Measurements from ENCODE around the gene ASB13.

The ASB13 gene

GRCh38 chr10:5606864-5607263 is 59.5 kb downstream of the ASB13 start:
- no peak for TF ChIP-seq GATA2 (IDR thresholded peaks at IDR 0.05; ENCODE audit: low read depth, low read length)

GRCh38 chr10:5606321-5606720 is 60.1 kb downstream of the ASB13 start:
- TF ChIP-seq GATA3 (IDR thresholded peaks at IDR 0.05; ENCODE audit: low read depth, low read length) (no peak), GATA2 (IDR thresholded peaks at IDR 0.05; ENCODE audit: low read depth, low read length) (no peak)

- no peak for TF ChIP-seq GATA3 (IDR thresholded peaks at IDR 0.05; ENCODE audit: low read depth, low read length)
- TF ChIP-seq GATA2 (IDR thresholded peaks at IDR 0.05; ENCODE audit: low read depth, low read length), result no peak
Measured at GRCh38 chr10:5604961-5605360, 61.4 kb downstream of the ASB13 start.

DNA sequence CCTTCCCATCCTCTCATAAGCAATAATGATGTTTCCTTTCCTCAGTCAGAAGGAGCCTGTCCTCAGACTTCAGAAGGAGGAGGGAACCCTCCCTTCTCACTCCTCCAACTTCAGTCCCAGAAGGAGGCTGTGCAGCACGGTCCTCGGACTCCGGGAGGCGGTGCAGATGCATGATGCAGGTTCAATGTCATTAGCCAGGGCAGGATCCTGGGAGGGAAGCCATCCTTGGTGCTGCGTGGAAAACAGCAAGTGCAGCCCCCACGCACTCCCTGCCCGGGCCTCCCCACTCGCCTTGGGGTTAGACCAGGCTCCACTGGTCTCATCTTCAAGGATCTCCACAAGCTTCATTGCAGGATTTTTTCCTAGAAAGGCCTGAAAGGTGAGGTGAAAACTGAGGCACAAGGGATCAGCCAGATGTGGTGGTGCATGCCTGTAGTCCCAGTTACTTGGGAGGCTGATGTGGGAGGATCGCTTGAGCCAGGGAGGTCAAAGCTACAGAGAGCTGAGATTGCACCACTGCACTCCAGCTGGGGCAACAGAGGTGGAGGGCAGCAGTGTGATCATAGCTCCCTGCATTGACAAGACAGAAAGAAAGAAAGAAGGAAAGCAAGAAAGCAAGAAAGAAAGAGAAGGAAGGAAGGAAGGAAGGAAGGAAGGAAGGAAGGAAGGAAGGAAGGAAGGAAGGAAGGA is 62.0 kb downstream of the ASB13 start:
- TF ChIP-seq GATA3 (IDR thresholded peaks at IDR 0.05; ENCODE audit: low read depth, low read length), result no peak
- TF ChIP-seq GATA2 (IDR thresholded peaks at IDR 0.05; ENCODE audit: low read depth, low read length), result no peak

DNA sequence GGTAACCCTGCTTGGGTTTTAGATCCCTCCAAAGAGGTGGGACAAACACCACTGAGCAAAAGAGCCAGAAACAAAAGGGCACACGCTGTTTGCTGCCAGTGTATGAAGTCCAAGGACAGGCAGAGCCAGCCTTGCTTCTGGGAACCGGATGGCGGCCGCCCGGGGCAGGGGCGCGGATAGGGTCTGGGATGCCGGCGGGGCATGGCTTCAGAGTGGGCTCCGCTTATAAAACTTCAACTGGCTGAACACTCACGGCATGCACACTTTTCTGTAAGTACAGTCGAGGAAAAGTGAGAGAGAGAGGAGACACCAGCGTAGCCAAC is 62.6 kb downstream of the ASB13 start:
- TF ChIP-seq GATA2 (IDR thresholded peaks at IDR 0.05; ENCODE audit: low read depth, low read length), result no peak
- no peak for TF ChIP-seq GATA3 (IDR thresholded peaks at IDR 0.05; ENCODE audit: low read depth, low read length)

DNA sequence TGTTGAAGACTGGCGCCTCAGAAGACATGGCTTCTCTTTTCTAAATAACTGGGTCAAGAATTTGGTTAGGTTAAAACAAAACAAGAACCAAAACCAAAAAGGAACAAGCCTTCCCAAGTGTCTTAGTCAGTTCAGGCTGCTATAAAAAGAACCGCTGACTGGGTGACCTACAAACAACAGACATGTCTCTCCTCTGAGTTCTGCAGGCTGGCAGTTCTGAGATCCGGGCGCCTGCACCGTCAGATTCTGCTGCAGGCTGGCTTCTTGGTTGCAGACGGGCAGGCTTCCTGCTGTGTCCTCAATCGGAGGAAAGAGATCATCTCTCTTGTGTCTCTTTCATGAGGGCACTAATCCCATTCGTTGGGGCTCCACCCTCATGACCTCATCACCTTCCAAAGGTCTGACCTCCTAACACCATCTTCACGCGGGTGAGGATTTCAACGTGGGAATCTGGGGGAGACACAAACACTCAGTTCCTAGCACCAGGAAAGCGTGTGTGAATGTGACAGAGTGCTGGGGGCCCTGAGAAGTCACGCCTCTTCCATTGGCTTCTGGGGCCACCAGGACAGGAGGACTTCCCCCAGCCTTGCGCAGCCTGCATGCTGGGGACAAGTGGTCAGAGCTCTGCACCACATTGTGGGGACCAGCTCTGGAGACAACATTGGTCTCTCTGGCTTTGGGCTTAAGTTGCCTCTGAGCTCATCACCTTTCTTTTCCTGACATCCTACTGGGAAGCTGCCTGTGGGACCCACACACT is 63.1 kb downstream of the ASB13 start:
- TF ChIP-seq GATA3 (IDR thresholded peaks at IDR 0.05; ENCODE audit: low read depth, low read length), result no peak
- no peak for TF ChIP-seq GATA2 (IDR thresholded peaks at IDR 0.05; ENCODE audit: low read depth, low read length)

DNA sequence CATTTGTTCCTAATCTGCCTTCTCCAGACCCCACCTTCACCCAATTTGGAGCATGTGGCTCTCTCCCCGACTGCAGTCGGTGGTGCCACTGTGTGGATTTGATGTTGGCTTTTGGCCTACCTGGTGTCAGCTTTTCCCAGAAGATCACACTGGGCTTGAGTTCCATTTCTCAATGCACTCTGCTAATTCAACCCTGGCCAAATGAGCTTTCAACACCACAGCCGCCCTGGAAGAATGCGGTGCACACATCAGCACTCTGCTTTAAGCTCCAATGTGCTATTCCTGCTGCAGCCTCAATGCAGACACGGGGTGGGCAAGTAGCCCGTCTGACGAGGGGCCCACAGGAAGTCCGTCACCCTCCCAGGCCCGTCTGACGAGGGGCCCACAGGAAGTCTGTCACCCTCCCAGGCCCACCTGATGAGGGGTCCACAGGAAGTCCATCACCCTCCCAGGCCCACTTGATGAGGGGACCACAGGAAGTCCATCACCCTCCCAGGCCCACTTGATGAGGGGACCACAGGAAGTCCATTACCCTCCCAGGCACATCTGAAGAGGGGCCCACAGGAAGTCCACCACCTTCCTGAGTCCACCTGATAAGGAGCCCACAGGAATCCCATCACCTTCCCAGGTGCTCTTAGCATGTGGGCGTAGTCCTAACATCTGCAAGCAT is 64.4 kb downstream of the ASB13 start:
- no peak for TF ChIP-seq GATA3 (IDR thresholded peaks at IDR 0.05; ENCODE audit: low read depth, low read length)
- TF ChIP-seq GATA2 (IDR thresholded peaks at IDR 0.05; ENCODE audit: low read depth, low read length), result no peak

- TF ChIP-seq GATA3 (IDR thresholded peaks at IDR 0.05; ENCODE audit: low read depth, low read length) (no peak), GATA2 (IDR thresholded peaks at IDR 0.05; ENCODE audit: low read depth, low read length) (no peak)
Measured at GRCh38 chr10:5600908-5601307, 65.5 kb downstream of the ASB13 start.

DNA sequence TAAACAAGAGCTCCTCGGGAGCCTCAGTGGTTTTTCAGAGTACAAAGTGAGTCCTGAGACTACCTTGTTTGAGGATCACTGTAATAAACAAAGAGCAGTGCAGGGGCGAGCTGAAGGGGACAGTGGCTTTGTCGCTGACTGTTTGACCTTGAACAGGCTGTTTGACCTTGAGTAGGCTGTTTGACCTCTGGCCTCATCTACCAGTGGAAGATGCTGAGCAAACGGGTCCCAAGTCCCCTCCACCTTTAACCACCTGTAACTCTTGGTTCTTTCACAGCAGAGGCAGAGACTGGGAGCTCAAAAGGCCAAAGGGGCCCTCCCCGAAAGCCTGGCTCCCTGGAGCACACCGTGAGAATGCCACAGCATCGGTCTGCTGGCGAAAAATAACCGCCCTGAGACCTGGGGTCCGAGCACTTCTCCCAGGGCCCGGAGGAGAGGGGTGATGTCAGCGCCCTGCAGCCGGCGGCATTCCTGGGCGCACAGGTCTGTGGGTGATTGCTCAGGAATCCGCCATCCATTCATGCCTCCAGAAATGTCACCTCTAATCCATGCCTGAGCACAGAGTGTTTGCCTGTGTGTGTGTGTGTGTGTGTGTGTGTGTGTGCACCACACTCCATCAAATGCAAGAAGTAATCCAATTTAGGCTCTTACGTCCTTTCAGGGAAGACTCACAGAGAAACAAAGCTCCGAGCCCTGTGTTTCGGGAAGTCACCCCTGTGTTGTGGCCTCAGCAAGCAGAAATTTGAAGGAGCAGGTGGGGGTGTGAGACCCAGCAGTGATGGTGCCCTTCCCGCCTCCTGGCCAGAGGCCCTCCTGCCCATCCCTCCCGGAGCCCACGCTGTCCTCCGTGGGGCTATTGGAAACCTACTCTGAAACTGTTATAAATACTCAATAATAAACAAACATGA is 66.5 kb downstream of the ASB13 start:
- TF ChIP-seq GATA2 (IDR thresholded peaks at IDR 0.05; ENCODE audit: low read depth, low read length) (no peak), GATA3 (IDR thresholded peaks at IDR 0.05; ENCODE audit: low read depth, low read length) (no peak)

- no peak for TF ChIP-seq GATA2 (IDR thresholded peaks at IDR 0.05; ENCODE audit: low read depth, low read length)
- no peak for TF ChIP-seq GATA3 (IDR thresholded peaks at IDR 0.05; ENCODE audit: low read depth, low read length)
Measured at GRCh38 chr10:5598085-5598690, 68.2 kb downstream of the ASB13 start.

DNA sequence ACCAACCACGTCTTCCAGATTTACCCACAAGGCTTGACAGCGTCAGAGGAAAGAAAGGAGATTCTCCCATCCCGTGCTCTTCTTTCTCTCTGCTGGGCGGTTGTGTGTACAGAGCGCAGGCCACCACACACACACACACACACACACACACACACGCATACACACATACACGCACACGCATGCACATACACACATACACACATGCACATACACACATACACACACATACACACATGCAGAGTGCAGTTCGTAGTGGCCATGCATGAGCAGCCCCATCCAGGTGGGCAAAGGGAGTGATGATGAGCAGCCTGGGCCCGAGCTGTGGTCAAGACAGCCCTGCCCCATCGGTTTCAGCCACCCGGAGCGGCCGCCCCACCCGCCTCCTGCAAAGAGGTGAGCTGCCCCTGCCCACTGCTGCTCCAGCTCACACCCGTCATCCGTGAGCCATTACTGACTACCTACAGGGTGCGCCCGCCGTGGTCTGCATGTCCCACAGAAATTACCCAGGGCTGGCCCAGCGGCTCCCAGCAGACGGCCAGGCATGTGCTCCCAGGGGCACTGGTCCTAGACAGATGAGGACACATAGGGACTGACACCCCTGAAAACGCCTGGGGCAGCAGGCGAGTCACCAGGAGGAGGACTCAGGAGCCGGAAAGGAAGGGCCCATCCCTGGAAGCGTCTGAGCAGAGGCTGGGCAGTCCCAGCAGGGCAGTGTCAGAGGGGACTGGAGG is 69.6 kb downstream of the ASB13 start:
- TF ChIP-seq GATA2 (IDR thresholded peaks at IDR 0.05; ENCODE audit: low read depth, low read length) (no peak), GATA3 (IDR thresholded peaks at IDR 0.05; ENCODE audit: low read depth, low read length) (no peak)

DNA sequence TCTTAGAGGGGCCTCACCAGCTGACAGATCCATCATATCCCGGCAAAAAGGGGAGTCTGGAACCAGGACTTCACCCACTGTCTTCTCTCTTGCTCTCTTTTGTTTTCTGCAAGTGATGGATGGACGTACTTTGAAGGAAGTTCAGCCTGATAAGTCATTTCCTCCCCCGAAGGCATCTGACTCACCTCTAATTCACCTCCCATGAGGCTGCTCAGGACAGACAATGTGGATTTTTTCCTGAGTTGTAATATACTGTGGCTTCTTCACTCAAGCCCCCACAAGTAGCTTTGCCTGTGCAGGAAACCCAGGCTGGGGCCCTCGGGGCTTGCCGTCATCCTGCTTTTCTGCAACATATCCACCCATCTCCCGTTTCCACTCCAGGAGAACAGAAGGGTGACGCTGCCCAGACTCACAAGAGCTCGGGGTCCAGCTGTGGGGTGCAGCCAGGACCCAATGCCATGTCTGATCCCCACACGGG is 70.4 kb downstream of the ASB13 start:
- no peak for TF ChIP-seq GATA2 (IDR thresholded peaks at IDR 0.05; ENCODE audit: low read depth, low read length)
- no peak for TF ChIP-seq GATA3 (IDR thresholded peaks at IDR 0.05; ENCODE audit: low read depth, low read length)

DNA sequence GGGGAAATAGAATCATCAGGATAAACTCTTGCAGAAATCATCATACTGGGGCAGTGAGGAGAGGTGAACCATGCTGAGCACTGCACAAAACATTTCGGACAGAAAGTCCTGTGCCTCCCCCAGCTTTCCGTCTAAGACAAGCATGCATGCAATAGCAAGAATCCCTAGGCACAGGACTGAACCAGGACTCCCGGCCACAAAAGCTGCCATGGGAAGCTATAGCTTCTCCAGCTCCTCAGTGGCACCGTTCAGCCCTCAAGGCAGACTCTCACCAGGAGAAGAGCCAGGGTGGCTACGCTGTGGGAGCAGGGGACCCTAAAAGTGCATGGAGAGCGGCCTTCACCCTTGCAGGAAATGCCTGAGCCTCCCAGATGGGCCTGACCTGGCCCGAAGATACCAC is 70.8 kb downstream of the ASB13 start:
- TF ChIP-seq GATA3 (IDR thresholded peaks at IDR 0.05; ENCODE audit: low read depth, low read length) (no peak), GATA2 (IDR thresholded peaks at IDR 0.05; ENCODE audit: low read depth, low read length) (no peak)
